ENCODE data around the gene WDR91.

WDR91 gene

DNA sequence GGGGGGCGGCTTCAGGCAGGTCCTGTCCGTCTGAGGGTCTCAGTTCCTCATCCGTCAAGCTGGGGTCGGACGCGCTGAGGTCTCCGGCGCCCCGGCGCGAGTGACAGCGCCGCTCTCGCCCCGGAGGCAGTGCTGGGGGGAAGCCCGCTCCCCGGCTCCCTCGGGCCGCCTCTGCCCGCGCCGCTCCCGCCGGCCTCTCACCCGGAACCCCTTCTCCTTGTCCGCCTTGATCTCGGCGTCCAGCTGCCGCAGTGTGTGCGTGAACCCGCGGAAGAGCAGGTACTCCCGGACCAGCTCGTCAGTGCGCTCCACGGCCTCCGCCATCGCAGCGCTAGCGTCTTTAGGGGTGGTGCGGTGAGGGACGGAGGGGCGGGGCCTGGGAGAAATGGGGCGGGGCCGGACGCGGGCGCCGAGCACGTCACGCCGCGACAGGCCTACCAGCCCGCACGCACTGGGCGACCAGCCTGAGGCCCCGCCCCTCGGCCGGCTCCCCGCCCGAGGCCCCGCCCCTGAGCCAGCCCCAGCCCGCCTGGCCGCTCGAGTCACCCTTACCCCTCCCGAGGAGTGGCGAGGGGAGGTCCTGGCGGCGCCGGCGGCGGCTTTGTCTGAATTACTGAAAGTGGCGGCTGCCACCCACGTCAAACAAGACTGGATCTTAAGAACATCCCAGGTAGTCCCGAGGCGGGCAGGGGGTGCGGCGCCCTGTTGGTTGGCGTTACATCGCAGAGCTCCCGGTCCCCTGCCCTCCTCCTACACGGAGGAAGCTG, at the start of gene WDR91:
Gene WDR91, minus strand, starts transcription at position 348 of the 767 bp plus-strand sequence. Its CDS starts 24 bp downstream, at position 324.
- peak within 1 kb of the TSS; percentile 58 to 95 (median 84) for H3K4me3 ChIP-seq
- H3K27ac ChIP-seq, result peak within 1 kb of the TSS; percentile 72 to 97 (median 90)

- Histone ChIP-seq H3K4me3 (no peak overlapping the region), H3K27ac (peak overlapping the region in 1 of 21 experiments; percentile 18)
Measured at GRCh38 chr7:135260470-135260869, 49.1 kb upstream of the WDR91 start.

- Histone ChIP-seq H3K4me3 (no peak overlapping the region), H3K27ac (no peak overlapping the region)
Measured at GRCh38 chr7:135259702-135260101, 48.4 kb upstream of the WDR91 start.

GRCh38 chr7:135258585-135258984, 47.3 kb upstream of the WDR91 start:
- Histone ChIP-seq H3K27ac (no peak overlapping the region), H3K4me3 (no peak overlapping the region)

- no peak overlapping the region for H3K27ac ChIP-seq
Measured at GRCh38 chr7:135257790-135258189, 46.5 kb upstream of the WDR91 start.

GRCh38 chr7:135253851-135254771, 42.8 kb upstream of the WDR91 start:
- H3K27ac ChIP-seq, result peak overlapping the region in 20 of 21 experiments; percentile 34 to 86 (median 66)
- no peak overlapping the region for H3K4me3 ChIP-seq

More at GRCh38 chr7:135257790-135258189, 46.5 kb upstream of the WDR91 start:
- no peak overlapping the region for H3K4me3 ChIP-seq

GRCh38 chr7:135251496-135252391, 40.4 kb upstream of the WDR91 start:
- Histone ChIP-seq H3K4me3 (no peak overlapping the region), H3K27ac (no peak overlapping the region)

DNA sequence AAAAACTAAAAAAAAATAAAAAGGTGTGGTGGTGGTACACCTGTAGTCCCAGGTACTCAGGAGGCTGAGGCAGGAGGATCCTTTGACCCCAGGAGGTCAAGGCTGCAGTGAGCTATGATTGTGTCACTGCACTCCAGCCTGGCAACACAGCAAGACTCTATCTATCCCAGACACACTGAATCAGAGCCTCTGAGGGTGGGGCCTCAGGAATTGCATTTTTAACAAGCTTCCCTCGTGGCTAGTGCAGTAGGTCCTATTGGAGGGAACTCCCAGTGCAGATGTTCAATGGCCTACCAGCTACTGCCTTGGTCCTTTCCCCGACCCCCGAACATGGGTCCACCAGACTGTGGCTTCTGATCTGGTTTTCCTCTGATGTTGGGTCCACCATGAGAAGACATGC, 37.2 kb upstream of the WDR91 start:
- no peak overlapping the region for H3K4me3 ChIP-seq
- H3K27ac ChIP-seq, result no peak overlapping the region

DNA sequence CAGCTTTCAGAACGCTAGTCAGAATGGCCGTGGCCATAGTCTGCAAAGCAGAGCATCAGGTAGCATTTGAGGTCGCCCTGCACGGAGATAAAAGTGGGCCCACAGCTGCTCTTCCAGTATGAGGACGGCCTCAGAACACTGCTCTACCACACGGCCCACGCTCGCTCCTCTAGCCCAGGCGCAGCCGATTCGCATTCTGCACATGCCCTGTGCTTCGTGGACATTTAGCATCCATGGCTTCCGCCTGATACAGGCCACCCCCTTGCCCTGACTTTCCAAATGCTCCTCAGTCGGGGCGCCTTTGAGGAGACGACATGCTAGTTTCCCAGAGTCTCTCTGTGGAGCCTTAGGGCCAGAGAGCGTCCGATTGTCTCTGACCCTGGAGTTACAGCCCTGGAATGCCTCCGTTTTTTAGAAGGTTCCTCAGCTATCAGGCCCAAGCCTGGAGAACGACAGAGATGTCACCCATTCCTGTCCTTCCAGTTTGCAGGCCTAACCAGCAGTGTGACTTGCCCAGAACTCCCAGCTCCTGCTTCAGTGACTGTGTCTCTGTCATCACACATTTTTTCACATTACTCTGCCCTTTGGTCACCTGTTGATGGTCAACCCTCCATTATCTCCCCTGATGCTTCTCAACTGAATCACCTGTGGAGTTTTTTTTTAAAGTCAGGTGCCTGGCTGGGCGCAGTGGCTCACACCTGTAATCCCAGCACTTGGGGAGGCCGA, 36.6 kb upstream of the WDR91 start:
- Histone ChIP-seq H3K4me3 (no peak overlapping the region), H3K27ac (no peak overlapping the region)

DNA sequence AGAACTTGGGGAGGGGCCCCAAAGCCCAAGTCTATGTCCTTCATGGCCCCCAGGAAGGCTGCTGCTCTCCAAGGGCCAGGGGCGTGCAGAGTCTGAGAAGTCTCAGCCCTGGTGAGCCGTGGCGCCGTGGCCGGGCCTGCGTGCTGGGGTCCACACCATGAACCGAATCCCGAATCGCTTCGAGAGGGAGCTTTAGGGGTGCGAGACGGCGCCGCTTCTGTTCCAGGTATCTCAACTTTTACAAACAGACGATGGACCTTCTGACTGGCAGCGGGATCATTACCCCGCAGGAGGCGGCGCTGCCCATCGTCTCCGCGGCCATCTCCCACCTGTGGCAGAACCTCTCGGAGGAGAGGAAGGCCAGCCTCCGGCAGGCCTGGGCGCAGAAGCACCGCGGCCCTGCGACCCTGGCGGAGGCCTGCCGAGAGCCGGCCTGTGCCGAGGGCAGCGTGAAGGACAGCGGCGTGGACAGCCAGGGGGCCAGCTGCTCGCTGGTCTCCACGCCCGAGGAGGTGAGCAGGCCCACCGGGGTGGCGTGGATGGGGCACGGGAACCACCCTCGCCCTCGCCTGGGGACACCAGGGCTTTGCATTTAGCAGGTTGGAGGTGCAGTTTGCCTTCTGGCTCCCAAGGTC, 35.0 kb upstream of the WDR91 start:
- Histone ChIP-seq H3K27ac (no peak overlapping the region), H3K4me3 (no peak overlapping the region)

DNA sequence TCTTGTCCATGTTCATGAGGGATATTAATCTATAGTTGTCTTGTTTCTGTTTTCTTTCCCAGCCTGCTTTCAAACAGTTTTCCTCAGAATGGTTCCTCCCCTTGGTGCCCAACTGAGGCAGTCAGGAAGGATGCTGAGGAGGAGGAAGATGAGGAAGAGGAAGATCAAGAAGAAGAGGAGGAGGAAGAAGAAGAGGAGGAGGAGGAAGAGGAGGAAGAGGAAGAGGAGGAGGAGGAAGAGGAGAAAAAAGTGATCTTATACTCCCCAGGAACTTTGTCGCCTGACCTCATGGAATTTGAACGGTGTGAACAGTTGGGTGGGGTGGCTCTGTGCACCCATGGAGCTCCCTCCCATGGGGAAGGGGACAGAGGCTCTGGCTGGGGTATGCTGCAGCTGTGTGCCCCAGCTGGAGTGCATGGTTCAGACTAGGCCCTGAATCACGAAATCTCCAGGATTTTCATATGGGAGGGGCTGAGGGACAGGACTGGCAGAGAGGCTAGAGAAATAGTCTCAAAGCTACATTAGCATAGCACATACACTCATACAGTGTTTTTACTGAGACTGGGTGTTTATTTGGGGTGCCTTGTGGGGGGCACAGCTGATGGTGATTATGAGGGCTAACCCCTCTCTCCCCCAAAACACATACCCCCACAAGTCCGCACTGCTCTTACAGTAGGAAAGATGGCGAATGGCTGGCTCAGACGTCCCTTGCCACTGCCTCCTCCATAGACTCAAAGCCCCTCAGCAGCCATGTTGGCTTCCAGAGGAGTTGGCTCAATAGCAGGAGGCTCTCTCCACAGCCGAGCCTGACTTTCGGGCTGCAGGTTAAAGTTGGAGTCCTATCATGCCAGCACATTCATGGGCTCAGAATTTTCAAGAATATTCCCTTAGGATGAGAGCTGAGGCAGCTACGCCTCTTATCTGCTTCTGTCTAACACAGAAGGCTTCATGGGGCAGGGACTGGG, 34.2 kb upstream of the WDR91 start:
- Histone ChIP-seq H3K27ac (peak overlapping the region in 1 of 21 experiments; percentile 13), H3K4me3 (no peak overlapping the region)

DNA sequence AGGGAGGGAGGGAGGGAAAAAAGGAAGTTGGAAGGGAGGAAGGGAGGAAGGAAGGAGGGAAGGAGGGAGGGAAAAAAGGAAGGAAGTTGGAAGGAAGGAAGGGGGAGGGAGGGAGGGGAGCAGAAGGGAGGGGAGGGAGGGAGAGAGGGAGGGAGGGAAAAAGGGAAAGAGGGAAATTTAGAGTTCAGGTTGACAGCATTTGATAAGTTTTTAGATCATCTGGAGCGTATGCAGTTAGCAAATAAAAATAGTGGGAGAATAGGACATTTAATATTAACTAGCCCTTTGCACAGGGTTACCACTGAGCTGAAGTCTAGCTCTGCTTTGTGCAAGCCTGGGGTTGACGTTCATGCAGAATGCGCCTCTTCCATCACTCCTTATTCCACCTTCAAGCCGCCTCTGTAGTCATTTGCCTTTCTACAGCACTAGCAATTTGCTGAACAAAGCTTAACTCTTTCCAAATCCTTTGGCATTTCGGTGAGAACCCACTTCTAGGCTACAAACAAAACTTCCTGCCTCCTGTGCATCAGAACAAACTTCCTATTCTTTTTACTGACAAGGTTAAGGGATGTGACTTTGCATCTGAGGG, 30.9 kb upstream of the WDR91 start:
- no peak overlapping the region for H3K27ac ChIP-seq
- H3K4me3 ChIP-seq, result no peak overlapping the region

GRCh38 chr7:135240441-135240840, 29.1 kb upstream of the WDR91 start:
- H3K4me3 ChIP-seq, result no peak overlapping the region
- H3K27ac ChIP-seq, result no peak overlapping the region

- Histone ChIP-seq H3K4me3 (no peak overlapping the region), H3K27ac (no peak overlapping the region)
Measured at GRCh38 chr7:135239263-135239662, 27.9 kb upstream of the WDR91 start.

GRCh38 chr7:135238112-135238744, 26.9 kb upstream of the WDR91 start:
- Histone ChIP-seq H3K4me3 (no peak overlapping the region), H3K27ac (no peak overlapping the region)

DNA sequence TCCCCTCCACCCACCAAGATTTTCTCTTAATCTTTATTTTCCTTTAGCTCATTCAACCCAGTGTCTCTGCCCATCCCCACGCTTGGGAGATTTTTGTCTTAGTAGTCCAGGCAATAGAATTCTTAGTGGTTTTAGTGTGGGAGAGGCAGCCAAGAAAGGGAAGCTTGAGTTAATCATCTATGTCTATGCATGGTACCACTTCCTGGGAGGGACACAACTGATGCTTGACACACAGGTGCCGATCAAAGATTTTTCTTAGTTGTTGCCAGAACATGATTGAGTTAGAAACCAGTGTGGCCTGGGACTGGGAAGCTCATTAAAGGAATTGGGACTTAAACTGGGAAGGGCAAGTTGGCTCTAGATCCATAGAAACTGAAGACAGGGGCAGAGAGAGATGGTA, 25.4 kb upstream of the WDR91 start:
- Histone ChIP-seq H3K4me3 (no peak overlapping the region), H3K27ac (no peak overlapping the region)

DNA sequence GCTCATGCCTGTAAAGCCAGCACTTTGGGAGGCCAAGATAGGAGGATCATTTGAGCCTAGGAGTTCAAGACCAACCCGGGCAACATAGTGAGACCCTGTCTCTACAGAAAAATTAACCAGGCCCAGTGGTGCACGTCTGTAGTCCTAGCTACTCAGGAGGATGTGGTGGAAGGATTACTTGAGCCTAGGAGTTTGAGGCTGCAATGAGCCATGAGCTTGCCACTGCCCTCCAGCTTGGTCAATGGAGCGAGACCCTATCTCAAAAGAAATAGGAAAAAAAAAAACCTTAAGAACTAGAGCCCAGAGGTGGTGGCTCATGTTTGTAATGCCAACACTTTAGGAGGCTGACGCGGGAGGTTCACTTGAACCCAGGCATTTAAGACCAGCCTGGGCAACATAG, 24.5 kb upstream of the WDR91 start:
- H3K4me3 ChIP-seq, result no peak overlapping the region
- H3K27ac ChIP-seq, result no peak overlapping the region

Data from skin epidermis (tissue), 12 donors.